ENCODE results near the gene ULK3.

The ULK3 gene

DNA sequence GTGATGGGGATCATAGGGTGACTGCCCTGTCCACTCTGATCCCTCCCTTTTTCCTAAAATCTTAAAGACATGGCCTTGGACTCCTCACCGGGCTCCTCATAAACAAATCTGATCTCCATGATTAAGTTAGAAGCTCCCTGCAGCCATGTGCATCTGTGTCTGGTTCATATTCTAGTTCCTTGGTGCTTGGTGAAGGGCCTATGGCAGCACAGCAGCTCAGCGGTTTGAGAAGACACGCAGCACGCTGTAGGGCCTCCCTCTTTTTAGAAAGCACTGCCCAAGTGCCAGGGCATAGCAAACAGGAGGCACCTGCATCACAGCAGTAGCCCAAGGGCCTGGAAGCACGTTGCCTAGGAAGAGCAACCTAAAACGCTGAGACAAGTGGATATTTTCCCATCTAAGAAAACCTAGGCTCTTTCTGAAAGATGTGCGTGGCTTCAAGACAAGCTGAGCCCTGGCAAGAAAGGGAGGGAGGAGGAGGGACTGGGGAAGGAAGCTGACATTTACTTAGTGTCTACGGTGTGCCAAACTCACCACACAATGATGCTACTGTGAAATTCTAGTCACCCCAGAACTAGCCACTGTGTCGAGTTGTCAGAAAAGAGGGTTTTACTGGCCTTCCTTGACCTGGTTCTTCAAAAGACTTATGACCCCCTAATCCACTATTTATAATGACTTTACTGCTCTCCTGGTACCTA, 14.9 kb upstream of the ULK3 start:
- Mint-ChIP-seq H3K4me3 (no peak overlapping the region), H3K27me3 (ENCODE audit: low read depth) (no peaks in the 10 kb centered on the region), H3K9me3 (no peaks in the 10 kb centered on the region), H3K27ac (peak overlapping the region; percentile 39), H3K4me1 (ENCODE audit: low read depth) (peaks cover 29% of the 10 kb centered on the region), H3K36me3 (ENCODE audit: low read depth) (peaks cover 15% of the 10 kb centered on the region)
- no peak for DNase-seq (ENCODE audit: low spot score)

- Mint-ChIP-seq H3K9me3 (no peaks in the 10 kb centered on the region), H3K4me3 (no peak overlapping the region), H3K4me1 (ENCODE audit: low read depth) (peaks cover 29% of the 10 kb centered on the region), H3K27me3 (ENCODE audit: low read depth) (no peaks in the 10 kb centered on the region), H3K36me3 (ENCODE audit: low read depth) (peaks cover 20% of the 10 kb centered on the region), H3K27ac (peak overlapping the region; percentile 78)
- DNase-seq (ENCODE audit: low spot score): no peak
Measured at GRCh38 chr15:74857082-74857655, 14.2 kb upstream of the ULK3 start.

DNA sequence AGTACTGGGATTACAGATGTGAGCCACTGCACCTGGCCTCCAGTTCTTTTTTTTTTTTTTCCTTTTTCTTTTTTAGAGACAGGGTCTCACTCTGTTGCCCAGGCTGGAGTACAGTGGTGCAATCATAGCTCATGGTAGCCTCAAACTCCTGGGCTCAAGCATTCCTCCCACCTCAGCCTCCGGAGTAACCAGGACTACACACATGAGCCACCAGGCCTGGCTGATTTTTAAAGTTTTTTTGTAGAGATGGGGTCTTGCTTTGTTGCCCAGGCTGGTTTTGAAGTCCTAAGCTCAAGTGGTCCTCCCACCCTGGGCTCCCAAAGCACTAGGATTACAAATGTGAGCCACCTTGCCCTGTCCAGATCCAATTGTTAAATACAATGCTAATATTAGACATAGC, 13.6 kb upstream of the ULK3 start:
- no peaks in the 10 kb centered on the region for H3K9me3 Mint-ChIP-seq
- no peak overlapping the region for H3K4me3 Mint-ChIP-seq
- H3K27ac Mint-ChIP-seq: no peak overlapping the region
- H3K27me3 Mint-ChIP-seq (ENCODE audit: low read depth): no peaks in the 10 kb centered on the region
- H3K36me3 Mint-ChIP-seq (ENCODE audit: low read depth): peaks cover 23% of the 10 kb centered on the region
- peaks cover 29% of the 10 kb centered on the region for H3K4me1 Mint-ChIP-seq (ENCODE audit: low read depth)
- DNase-seq (ENCODE audit: low spot score): no peak

- H3K9me3 Mint-ChIP-seq: no peaks in the 10 kb centered on the region
- H3K27ac Mint-ChIP-seq: peak overlapping the region; percentile 32
- no peaks in the 10 kb centered on the region for H3K27me3 Mint-ChIP-seq (ENCODE audit: low read depth)
- H3K4me3 Mint-ChIP-seq: no peak overlapping the region
- peaks cover 29% of the 10 kb centered on the region for H3K4me1 Mint-ChIP-seq (ENCODE audit: low read depth)
- no peak for DNase-seq (ENCODE audit: low spot score)
- H3K36me3 Mint-ChIP-seq (ENCODE audit: low read depth): peaks cover 28% of the 10 kb centered on the region
Measured at GRCh38 chr15:74855857-74856256, 12.9 kb upstream of the ULK3 start.

GRCh38 chr15:74854453-74855022, 11.6 kb upstream of the ULK3 start:
- H3K4me3 Mint-ChIP-seq: no peak overlapping the region
- DNase-seq (ENCODE audit: low spot score): no peak
- H3K27me3 Mint-ChIP-seq (ENCODE audit: low read depth): no peaks in the 10 kb centered on the region
- no peak overlapping the region for H3K27ac Mint-ChIP-seq
- H3K36me3 Mint-ChIP-seq (ENCODE audit: low read depth): peaks cover 34% of the 10 kb centered on the region
- peaks cover 26% of the 10 kb centered on the region for H3K4me1 Mint-ChIP-seq (ENCODE audit: low read depth)
- H3K9me3 Mint-ChIP-seq: no peaks in the 10 kb centered on the region

DNA sequence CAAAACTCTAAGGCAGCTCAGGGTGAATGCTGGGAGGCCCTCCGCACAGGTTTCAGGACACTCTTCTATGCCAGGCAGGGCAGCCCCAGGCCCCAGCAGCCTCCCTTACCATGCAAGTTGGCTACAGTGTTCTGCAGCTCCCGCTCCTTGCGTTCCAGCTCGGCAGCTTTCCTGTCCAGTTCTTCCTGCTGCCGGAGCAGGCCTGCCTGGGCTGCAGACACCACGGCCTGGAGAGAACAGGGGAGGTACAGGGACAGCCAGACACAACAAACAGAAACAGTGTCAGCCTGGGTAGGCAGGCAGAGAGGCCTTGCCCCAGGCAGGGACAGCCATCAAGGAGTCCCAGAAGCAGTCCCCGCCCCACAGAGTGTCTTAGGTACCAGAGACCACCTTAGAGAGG, 9.0 kb upstream of the ULK3 start:
- Mint-ChIP-seq H3K4me1 (ENCODE audit: low read depth) (peaks cover 13% of the 10 kb centered on the region), H3K4me3 (no peak overlapping the region), H3K36me3 (ENCODE audit: low read depth) (peaks cover 47% of the 10 kb centered on the region), H3K27me3 (ENCODE audit: low read depth) (no peaks in the 10 kb centered on the region), H3K9me3 (no peaks in the 10 kb centered on the region), H3K27ac (no peak overlapping the region)
- DNase-seq (ENCODE audit: low spot score): no peak

- H3K4me3 Mint-ChIP-seq: no peak overlapping the region
- no peak for DNase-seq (ENCODE audit: low spot score)
- H3K27ac Mint-ChIP-seq: no peak overlapping the region
- peaks cover 52% of the 10 kb centered on the region for H3K36me3 Mint-ChIP-seq (ENCODE audit: low read depth)
- H3K27me3 Mint-ChIP-seq (ENCODE audit: low read depth): no peaks in the 10 kb centered on the region
- peaks cover 14% of the 10 kb centered on the region for H3K4me1 Mint-ChIP-seq (ENCODE audit: low read depth)
- no peaks in the 10 kb centered on the region for H3K9me3 Mint-ChIP-seq
Measured at GRCh38 chr15:74850393-74850792, 7.4 kb upstream of the ULK3 start.

GRCh38 chr15:74847432-74847831, 4.5 kb upstream of the ULK3 start:
- peaks cover 55% of the 10 kb centered on the region for H3K36me3 Mint-ChIP-seq (ENCODE audit: low read depth)

DNA sequence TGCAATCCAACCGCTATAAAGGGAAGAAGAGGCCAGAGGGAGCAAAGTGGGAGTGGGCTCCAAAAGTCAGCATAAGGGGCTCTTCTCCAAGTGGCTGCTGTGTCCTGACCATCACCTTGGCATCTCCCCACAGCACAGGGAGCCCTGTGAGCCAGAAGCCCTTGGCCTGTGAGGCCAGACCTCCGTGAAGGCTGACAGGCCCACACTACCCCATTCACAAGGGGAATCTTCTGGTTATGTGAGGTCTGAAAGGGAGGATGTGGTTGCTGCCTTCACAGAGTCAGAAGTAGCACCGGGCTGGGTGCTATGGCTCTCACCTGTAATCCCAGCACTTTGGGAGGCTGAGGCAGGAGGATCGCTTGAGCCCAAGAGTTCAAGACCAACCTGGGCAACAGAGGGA, 2.6 kb upstream of the ULK3 start:
- peaks cover 47% of the 10 kb centered on the region for H3K4me1 Mint-ChIP-seq (ENCODE audit: low read depth)
- no peak for DNase-seq (ENCODE audit: low spot score)

More at GRCh38 chr15:74847432-74847831, 4.5 kb upstream of the ULK3 start:
- Mint-ChIP-seq H3K9me3 (no peaks in the 10 kb centered on the region), H3K27ac (no peak overlapping the region), H3K4me3 (no peak overlapping the region), H3K4me1 (ENCODE audit: low read depth) (peaks cover 30% of the 10 kb centered on the region), H3K27me3 (ENCODE audit: low read depth) (no peaks in the 10 kb centered on the region)
- no peak for DNase-seq (ENCODE audit: low spot score)

GRCh38 chr15:74845208-74845568, 2.2 kb upstream of the ULK3 start:
- Mint-ChIP-seq H3K27ac (peak overlapping the region; percentile 97), H3K36me3 (ENCODE audit: low read depth) (peaks cover 60% of the 10 kb centered on the region), H3K4me3 (peak overlapping the region; percentile 76), H3K4me1 (ENCODE audit: low read depth) (peaks cover 47% of the 10 kb centered on the region), H3K27me3 (ENCODE audit: low read depth) (no peaks in the 10 kb centered on the region), H3K9me3 (no peaks in the 10 kb centered on the region)
- peak; percentile 65 for DNase-seq (ENCODE audit: low spot score)

More for the DNA sequence above, 2.6 kb upstream of the ULK3 start:
- Mint-ChIP-seq H3K9me3 (no peaks in the 10 kb centered on the region), H3K27ac (peak overlapping the region; percentile 97), H3K27me3 (ENCODE audit: low read depth) (no peaks in the 10 kb centered on the region), H3K36me3 (ENCODE audit: low read depth) (peaks cover 60% of the 10 kb centered on the region), H3K4me3 (peak overlapping the region; percentile 76)

DNA sequence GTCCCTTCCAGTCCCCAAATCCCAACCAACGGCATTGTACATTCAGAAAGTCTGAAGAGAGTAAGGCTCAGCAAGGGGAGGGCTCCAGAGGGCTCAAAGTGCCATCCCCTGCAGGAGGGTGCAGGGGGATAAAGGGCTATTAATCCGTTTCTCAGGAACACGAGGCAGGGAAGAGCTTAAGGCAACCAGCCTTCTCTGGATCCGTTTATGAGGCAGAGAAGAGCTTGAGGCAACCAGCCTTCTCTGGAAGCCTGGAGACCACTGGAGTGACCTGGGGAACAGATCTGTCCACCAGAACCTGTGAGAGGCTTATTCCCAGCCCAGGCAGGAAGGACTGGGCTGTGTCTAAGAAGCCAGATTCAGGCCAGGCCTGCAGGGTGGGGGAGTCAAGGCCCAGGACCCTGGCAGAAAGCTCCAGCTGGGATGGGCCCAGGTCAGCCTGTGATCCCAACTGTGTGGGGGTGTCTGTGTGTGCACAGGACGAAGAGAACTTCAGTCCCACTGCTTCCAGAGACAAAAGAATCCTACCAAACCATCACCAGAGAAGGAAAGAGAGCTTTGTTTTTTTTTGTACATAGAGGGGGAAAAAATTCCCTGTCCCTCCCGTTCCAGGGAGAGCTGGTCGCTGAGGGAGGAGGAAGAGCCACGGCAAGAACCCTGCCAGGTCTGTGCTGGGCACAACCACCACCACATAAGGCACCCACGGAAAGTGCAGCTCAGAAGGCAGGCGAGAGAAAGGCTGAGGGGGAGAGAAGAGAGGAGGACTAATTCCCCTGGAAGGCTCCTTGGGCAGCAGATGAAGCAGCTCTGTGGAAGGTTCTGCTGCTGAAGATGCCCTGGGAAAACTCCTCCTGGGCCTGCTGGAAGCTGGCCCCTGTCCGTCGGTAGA, 1.6 kb upstream of the ULK3 start:
- Mint-ChIP-seq H3K27ac (peak overlapping the region; percentile 97), H3K9me3 (no peaks in the 10 kb centered on the region), H3K36me3 (ENCODE audit: low read depth) (peaks cover 57% of the 10 kb centered on the region), H3K27me3 (ENCODE audit: low read depth) (no peaks in the 10 kb centered on the region), H3K4me1 (ENCODE audit: low read depth) (peaks cover 47% of the 10 kb centered on the region), H3K4me3 (peak overlapping the region; percentile 76)
- no peak for DNase-seq (ENCODE audit: low spot score)

- H3K4me3 Mint-ChIP-seq: peak overlapping the region; percentile 76
- H3K27ac Mint-ChIP-seq: peak overlapping the region; percentile 97
- DNase-seq (ENCODE audit: low spot score): no peak
- H3K27me3 Mint-ChIP-seq (ENCODE audit: low read depth): no peaks in the 10 kb centered on the region
- peaks cover 57% of the 10 kb centered on the region for H3K36me3 Mint-ChIP-seq (ENCODE audit: low read depth)
- H3K4me1 Mint-ChIP-seq (ENCODE audit: low read depth): peaks cover 47% of the 10 kb centered on the region
- no peaks in the 10 kb centered on the region for H3K9me3 Mint-ChIP-seq
Measured at GRCh38 chr15:74843891-74844299, 939 bp upstream of the ULK3 start.

GRCh38 chr15:74843445-74843828, 481 bp upstream of the ULK3 start:
- H3K27me3 Mint-ChIP-seq (ENCODE audit: low read depth): no peaks in the 10 kb centered on the region
- H3K4me1 Mint-ChIP-seq (ENCODE audit: low read depth): peaks cover 47% of the 10 kb centered on the region
- peak overlapping the region; percentile 76 for H3K4me3 Mint-ChIP-seq
- peak overlapping the region; percentile 90 for H3K27ac Mint-ChIP-seq
- H3K9me3 Mint-ChIP-seq: no peaks in the 10 kb centered on the region
- DNase-seq (ENCODE audit: low spot score): no peak
- peaks cover 55% of the 10 kb centered on the region for H3K36me3 Mint-ChIP-seq (ENCODE audit: low read depth)

GRCh38 chr15:74841891-74842373, 1.0 kb downstream of the ULK3 start:
- Mint-ChIP-seq H3K27me3 (ENCODE audit: low read depth) (no peaks in the 10 kb centered on the region), H3K27ac (peak overlapping the region; percentile 53), H3K4me3 (peak overlapping the region; percentile 91), H3K36me3 (ENCODE audit: low read depth) (peaks cover 43% of the 10 kb centered on the region), H3K9me3 (no peaks in the 10 kb centered on the region), H3K4me1 (ENCODE audit: low read depth) (peaks cover 44% of the 10 kb centered on the region)
- DNase-seq (ENCODE audit: low spot score): no peak

Data from T-helper 2 cell treated with Interferon-gamma antibody and Interleukin-4, amounts not matched to agents 5 μg/mL and 100 μg/mL, for 36 hours (primary cell).